ENCODE results near the gene C6orf62.

DNA sequence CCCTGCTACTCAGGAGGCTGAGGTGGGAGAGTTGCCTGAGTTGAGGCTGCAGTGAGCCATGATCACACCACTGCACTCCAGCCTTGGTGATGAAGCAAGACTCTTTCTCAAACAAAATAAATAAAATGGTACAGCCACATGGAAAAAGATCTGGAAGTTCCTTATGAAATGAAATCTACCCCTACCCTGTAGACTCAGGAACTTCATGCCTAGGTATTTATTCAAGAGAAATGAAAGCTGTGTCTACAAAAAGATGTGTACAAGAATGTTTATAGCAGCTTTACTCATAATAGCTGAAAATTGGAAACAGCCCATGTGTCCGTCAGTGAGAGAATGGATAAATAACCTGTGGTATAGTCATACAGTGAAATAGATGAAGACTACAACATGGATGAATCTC lies 15.2 kb upstream of the C6orf62 start:
- TF ChIP-seq, protein P1, sequence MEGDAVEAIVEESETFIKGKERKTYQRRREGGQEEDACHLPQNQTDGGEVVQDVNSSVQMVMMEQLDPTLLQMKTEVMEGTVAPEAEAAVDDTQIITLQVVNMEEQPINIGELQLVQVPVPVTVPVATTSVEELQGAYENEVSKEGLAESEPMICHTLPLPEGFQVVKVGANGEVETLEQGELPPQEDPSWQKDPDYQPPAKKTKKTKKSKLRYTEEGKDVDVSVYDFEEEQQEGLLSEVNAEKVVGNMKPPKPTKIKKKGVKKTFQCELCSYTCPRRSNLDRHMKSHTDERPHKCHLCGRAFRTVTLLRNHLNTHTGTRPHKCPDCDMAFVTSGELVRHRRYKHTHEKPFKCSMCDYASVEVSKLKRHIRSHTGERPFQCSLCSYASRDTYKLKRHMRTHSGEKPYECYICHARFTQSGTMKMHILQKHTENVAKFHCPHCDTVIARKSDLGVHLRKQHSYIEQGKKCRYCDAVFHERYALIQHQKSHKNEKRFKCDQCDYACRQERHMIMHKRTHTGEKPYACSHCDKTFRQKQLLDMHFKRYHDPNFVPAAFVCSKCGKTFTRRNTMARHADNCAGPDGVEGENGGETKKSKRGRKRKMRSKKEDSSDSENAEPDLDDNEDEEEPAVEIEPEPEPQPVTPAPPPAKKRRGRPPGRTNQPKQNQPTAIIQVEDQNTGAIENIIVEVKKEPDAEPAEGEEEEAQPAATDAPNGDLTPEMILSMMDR (IDR thresholded peaks at IDR 0.05; ENCODE audit: low read depth, low read length, missing input control), result no peak
- TF ChIP-seq RAD21 (IDR thresholded peaks at IDR 0.05), result no peak
- TF ChIP-seq, protein P2, sequence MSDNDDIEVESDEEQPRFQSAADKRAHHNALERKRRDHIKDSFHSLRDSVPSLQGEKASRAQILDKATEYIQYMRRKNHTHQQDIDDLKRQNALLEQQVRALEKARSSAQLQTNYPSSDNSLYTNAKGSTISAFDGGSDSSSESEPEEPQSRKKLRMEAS (IDR thresholded peaks at IDR 0.05), result no peak
- no peak for TF ChIP-seq TAF1 (conservative IDR thresholded peaks at IDR 0.05)
- TF ChIP-seq, protein P3, sequence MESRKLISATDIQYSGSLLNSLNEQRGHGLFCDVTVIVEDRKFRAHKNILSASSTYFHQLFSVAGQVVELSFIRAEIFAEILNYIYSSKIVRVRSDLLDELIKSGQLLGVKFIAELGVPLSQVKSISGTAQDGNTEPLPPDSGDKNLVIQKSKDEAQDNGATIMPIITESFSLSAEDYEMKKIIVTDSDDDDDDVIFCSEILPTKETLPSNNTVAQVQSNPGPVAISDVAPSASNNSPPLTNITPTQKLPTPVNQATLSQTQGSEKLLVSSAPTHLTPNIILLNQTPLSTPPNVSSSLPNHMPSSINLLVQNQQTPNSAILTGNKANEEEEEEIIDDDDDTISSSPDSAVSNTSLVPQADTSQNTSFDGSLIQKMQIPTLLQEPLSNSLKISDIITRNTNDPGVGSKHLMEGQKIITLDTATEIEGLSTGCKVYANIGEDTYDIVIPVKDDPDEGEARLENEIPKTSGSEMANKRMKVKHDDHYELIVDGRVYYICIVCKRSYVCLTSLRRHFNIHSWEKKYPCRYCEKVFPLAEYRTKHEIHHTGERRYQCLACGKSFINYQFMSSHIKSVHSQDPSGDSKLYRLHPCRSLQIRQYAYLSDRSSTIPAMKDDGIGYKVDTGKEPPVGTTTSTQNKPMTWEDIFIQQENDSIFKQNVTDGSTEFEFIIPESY (IDR thresholded peaks at IDR 0.05), result no peak
- TF ChIP-seq, protein P4, sequence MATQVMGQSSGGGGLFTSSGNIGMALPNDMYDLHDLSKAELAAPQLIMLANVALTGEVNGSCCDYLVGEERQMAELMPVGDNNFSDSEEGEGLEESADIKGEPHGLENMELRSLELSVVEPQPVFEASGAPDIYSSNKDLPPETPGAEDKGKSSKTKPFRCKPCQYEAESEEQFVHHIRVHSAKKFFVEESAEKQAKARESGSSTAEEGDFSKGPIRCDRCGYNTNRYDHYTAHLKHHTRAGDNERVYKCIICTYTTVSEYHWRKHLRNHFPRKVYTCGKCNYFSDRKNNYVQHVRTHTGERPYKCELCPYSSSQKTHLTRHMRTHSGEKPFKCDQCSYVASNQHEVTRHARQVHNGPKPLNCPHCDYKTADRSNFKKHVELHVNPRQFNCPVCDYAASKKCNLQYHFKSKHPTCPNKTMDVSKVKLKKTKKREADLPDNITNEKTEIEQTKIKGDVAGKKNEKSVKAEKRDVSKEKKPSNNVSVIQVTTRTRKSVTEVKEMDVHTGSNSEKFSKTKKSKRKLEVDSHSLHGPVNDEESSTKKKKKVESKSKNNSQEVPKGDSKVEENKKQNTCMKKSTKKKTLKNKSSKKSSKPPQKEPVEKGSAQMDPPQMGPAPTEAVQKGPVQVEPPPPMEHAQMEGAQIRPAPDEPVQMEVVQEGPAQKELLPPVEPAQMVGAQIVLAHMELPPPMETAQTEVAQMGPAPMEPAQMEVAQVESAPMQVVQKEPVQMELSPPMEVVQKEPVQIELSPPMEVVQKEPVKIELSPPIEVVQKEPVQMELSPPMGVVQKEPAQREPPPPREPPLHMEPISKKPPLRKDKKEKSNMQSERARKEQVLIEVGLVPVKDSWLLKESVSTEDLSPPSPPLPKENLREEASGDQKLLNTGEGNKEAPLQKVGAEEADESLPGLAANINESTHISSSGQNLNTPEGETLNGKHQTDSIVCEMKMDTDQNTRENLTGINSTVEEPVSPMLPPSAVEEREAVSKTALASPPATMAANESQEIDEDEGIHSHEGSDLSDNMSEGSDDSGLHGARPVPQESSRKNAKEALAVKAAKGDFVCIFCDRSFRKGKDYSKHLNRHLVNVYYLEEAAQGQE (IDR thresholded peaks at IDR 0.05), result no peak
- no peak for TF ChIP-seq SP1 (IDR thresholded peaks at IDR 0.05)
- TF ChIP-seq, protein P5, sequence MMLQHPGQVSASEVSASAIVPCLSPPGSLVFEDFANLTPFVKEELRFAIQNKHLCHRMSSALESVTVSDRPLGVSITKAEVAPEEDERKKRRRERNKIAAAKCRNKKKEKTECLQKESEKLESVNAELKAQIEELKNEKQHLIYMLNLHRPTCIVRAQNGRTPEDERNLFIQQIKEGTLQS (IDR thresholded peaks at IDR 0.05), result no peak
- TF ChIP-seq GABPA (IDR thresholded peaks at IDR 0.05 in 1 of 2, conservative IDR thresholded peaks at IDR 0.05 in 1 of 2), result no peak
- no peak for TF ChIP-seq YY1 (IDR thresholded peaks at IDR 0.05)
- TF ChIP-seq FOXA1 (IDR thresholded peaks at IDR 0.05), result no peak
- TF ChIP-seq JUND (IDR thresholded peaks at IDR 0.05), result no peak
- no peak for TF ChIP-seq EGR1 (IDR thresholded peaks at IDR 0.05; ENCODE audit: low read depth in 2 of 2)
- TF ChIP-seq RXRA (IDR thresholded peaks at IDR 0.05), result no peak

Data from liver (tissue), 3 donors.